ENCODE measurements around the gene C10orf95.

Gene C10orf95

GRCh38 chr10:102424916-102425315 is 26.4 kb downstream of the C10orf95 start:
- no peak for TF ChIP-seq CTCF (IDR thresholded peaks at IDR 0.05; ENCODE audit: insufficient read depth, missing control alignments)
- FAIRE-seq (no peak), DNase-seq (ENCODE audit: insufficient read length, low spot score) (no peak)

- FAIRE-seq: no peak
- DNase-seq (ENCODE audit: insufficient read length, low spot score): no peak
- TF ChIP-seq CTCF (IDR thresholded peaks at IDR 0.05; ENCODE audit: insufficient read depth, missing control alignments): no peak
Observed at GRCh38 chr10:102424145-102424544, 27.2 kb downstream of the C10orf95 start.

- no peak for TF ChIP-seq CTCF (IDR thresholded peaks at IDR 0.05; ENCODE audit: insufficient read depth, missing control alignments)
- DNase-seq (ENCODE audit: insufficient read length, low spot score) (no peak), FAIRE-seq (no peak)
Observed at GRCh38 chr10:102423372-102423968, 27.9 kb downstream of the C10orf95 start.

- FAIRE-seq (no peak), DNase-seq (ENCODE audit: insufficient read length, low spot score) (no peak)
- TF ChIP-seq CTCF (IDR thresholded peaks at IDR 0.05; ENCODE audit: insufficient read depth, missing control alignments): peak; percentile 80
Observed at GRCh38 chr10:102422545-102423129, 28.7 kb downstream of the C10orf95 start.

- no peak for FAIRE-seq
- no peak for TF ChIP-seq CTCF (IDR thresholded peaks at IDR 0.05; ENCODE audit: insufficient read depth, missing control alignments)
- DNase-seq (ENCODE audit: insufficient read length, low spot score): no peak
Observed at GRCh38 chr10:102421757-102422512, 29.4 kb downstream of the C10orf95 start.

- DNase-seq (ENCODE audit: insufficient read length, low spot score) (no peak), FAIRE-seq (no peak)
- TF ChIP-seq CTCF (IDR thresholded peaks at IDR 0.05; ENCODE audit: insufficient read depth, missing control alignments): no peak
Observed at GRCh38 chr10:102421507-102421756, 29.9 kb downstream of the C10orf95 start.

Measured in D721Med (cell line).